Liver (tissue), 9 donors: Measurements from ENCODE around the gene CSNK2A3. TPM values are rescaled to one million over a fixed set of nuclear protein-coding genes. Genes with fewer than 3 reads are reported as not detected.

Experiments used
- DNase-seq: peaks from one replicate; pipeline ENCODE4 v3.0.0-alpha.2; 2017; ENCODE audit warnings: low spot score
- H3K27ac ChIP-seq, 2 donors: one replicate each; pipeline ENCODE4 v1.7.0; 2013; ENCODE audit warnings: inconsistent platforms in 2 of 2, low read length in 2 of 2, control low read depth in 1 of 2, low read depth in 1 of 2, mild to moderate bottlenecking in 1 of 2
- H3K27me3 ChIP-seq, 4 donors: one replicate each; pipeline versions ENCODE4 v1.6.1 to v1.7.0; 2013; ENCODE audit warnings: low read length in 3 of 4, inconsistent platforms in 1 of 4, mild to moderate bottlenecking in 1 of 4, moderate library complexity in 1 of 4; ENCODE audit not compliant: control insufficient read depth in 4 of 4, insufficient read depth in 4 of 4
- H3K36me3 ChIP-seq, 4 donors: one replicate each; pipeline versions ENCODE4 v1.6.1 to v1.7.0; 2013; ENCODE audit warnings: low read length in 3 of 4, mild to moderate bottlenecking in 3 of 4, low read depth in 1 of 4, moderate library complexity in 1 of 4; ENCODE audit not compliant: control insufficient read depth in 4 of 4, insufficient read depth in 3 of 4
- H3K4me1 ChIP-seq, 4 donors: one replicate each; pipeline versions ENCODE4 v1.6.1 to v1.7.0; 2013; ENCODE audit warnings: low read length in 3 of 4, mild to moderate bottlenecking in 3 of 4, moderate library complexity in 1 of 4; ENCODE audit not compliant: control insufficient read depth in 4 of 4, insufficient read depth in 4 of 4
- H3K4me3 ChIP-seq, 3 donors: one replicate each; pipeline versions ENCODE4 v1.6.1 to v1.7.0; 2013; ENCODE audit warnings: low read length in 3 of 3, control low read depth in 1 of 3, low read depth in 1 of 3, mild to moderate bottlenecking in 1 of 3
- H3K9ac ChIP-seq, 2 donors: one replicate each; pipeline ENCODE4 v1.7.0; 2013; ENCODE audit warnings: low read length in 2 of 2, mild to moderate bottlenecking in 2 of 2, moderate library complexity in 2 of 2, control low read depth in 1 of 2, low read depth in 1 of 2
- H3K9me3 ChIP-seq, 4 donors: one replicate each; pipeline versions ENCODE4 v1.6.1 to v1.7.0; 2013; ENCODE audit warnings: low read length in 3 of 4; ENCODE audit not compliant: control insufficient read depth in 4 of 4
- ATF3 ChIP-seq: IDR thresholded peaks from 2 replicates; pipeline ENCODE4 v1.6.1; 2016; ENCODE audit warnings: antibody characterized with exemption
- CTCF ChIP-seq: fragments of 150-350 bp; IDR thresholded peaks from 2 replicates; pipeline ENCODE4 v1.5.1; 2017; ENCODE audit warnings: improper control_type of control experiment, low read depth, low read length; ENCODE audit not compliant: missing input control
- EGR1 ChIP-seq, 2 donors: IDR thresholded peaks; 2 replicates each; pipeline ENCODE4 v1.6.1; 2016 to 2018; ENCODE audit warnings: antibody characterized with exemption in 2 of 2, low read depth in 2 of 2
- FOXA1 ChIP-seq: IDR thresholded peaks from 2 replicates; pipeline ENCODE4 v1.6.1; 2016; ENCODE audit warnings: antibody characterized with exemption
- FOXA2 ChIP-seq: IDR thresholded peaks from 2 replicates; pipeline ENCODE4 v1.6.1; 2016; ENCODE audit warnings: antibody characterized with exemption
- GABPA ChIP-seq, 2 donors: IDR thresholded peaks in 1 of 2; conservative IDR thresholded peaks in 1 of 2; 2 replicates each; pipeline ENCODE4 v1.6.1; 2016; ENCODE audit warnings: antibody characterized with exemption in 2 of 2, mild to moderate bottlenecking in 1 of 2, moderate library complexity in 1 of 2
- HNF4A ChIP-seq, 2 donors: conservative IDR thresholded peaks; 2 replicates each; pipeline ENCODE4 v1.6.1; 2016; ENCODE audit warnings: antibody characterized with exemption in 2 of 2, mild to moderate bottlenecking in 2 of 2
- HNF4G ChIP-seq: IDR thresholded peaks from 2 replicates; pipeline ENCODE4 v1.6.1; 2016; ENCODE audit warnings: antibody characterized with exemption
- JUND ChIP-seq, 2 donors: IDR thresholded peaks; 2 replicates each; pipeline ENCODE4 v1.6.1; 2016; ENCODE audit warnings: antibody characterized with exemption in 2 of 2
- MAX ChIP-seq: IDR thresholded peaks from 2 replicates; pipeline ENCODE4 v1.6.1; 2016; ENCODE audit warnings: antibody characterized with exemption
- NR2F2 ChIP-seq: IDR thresholded peaks from 2 replicates; pipeline ENCODE4 v1.6.1; 2016; ENCODE audit warnings: antibody characterized with exemption
- RAD21 ChIP-seq, 2 donors: IDR thresholded peaks; 2 replicates each; pipeline ENCODE4 v1.6.1; 2016; ENCODE audit warnings: antibody characterized with exemption in 2 of 2, mild to moderate bottlenecking in 2 of 2
- REST ChIP-seq: IDR thresholded peaks from 2 replicates; pipeline ENCODE4 v1.6.1; 2016; ENCODE audit warnings: antibody characterized with exemption, mild to moderate bottlenecking
- RXRA ChIP-seq, 2 donors: IDR thresholded peaks; 2 replicates each; pipeline ENCODE4 v1.6.1; 2017 to 2018; ENCODE audit warnings: antibody characterized with exemption in 2 of 2, mild to moderate bottlenecking in 1 of 2
- SP1 ChIP-seq: IDR thresholded peaks from 2 replicates; pipeline ENCODE4 v1.6.1; 2018; ENCODE audit warnings: antibody characterized with exemption, mild to moderate bottlenecking
- TAF1 ChIP-seq: conservative IDR thresholded peaks from 2 replicates; pipeline ENCODE4 v1.6.1; 2016; ENCODE audit warnings: antibody characterized with exemption, mild to moderate bottlenecking
- YY1 ChIP-seq: IDR thresholded peaks from 2 replicates; pipeline ENCODE4 v1.6.1; 2016; ENCODE audit warnings: antibody characterized with exemption, mild to moderate bottlenecking
- ZBTB33 ChIP-seq: IDR thresholded peaks from 2 replicates; pipeline ENCODE4 v1.6.1; 2016; ENCODE audit warnings: antibody characterized with exemption
- WGBS: extraction: QIAGEN DNeasy Blood & Tissue Kit; methylation state at CpG from one replicate; pipeline ENCODE4 v1.1.7; 2013; 5-methylcytosine and 5-hydroxymethylcytosine counted together
- polyA plus RNA-seq, 2 donors: library from polyadenylated mRNA; stranded (reverse) in 1 of 2; unstranded in 1 of 2; fragments of 200-250 nt in 1 of 2; fragments of >200 nt in 1 of 2; fragmentation: Nextera tagmentation in 1 of 2; extraction: Ambion mirVana in 1 of 2; gene quantifications; one replicate each; pipeline versions ENCODE4 v1.2.1 to v1.2.3, GENCODE V29; 2013 to 2015
- total RNA-seq, 2 donors: library from RNA; depleted of rRNA; stranded (reverse); fragments of >200 nt; gene quantifications; one replicate each; pipeline ENCODE4 v1.2.3, GENCODE V29; 2014
- donor health status: healthy.
- donor health status: healthy.
- donor health status: healthy.
- donor health status: healthy.
- donor health status: healthy.

CSNK2A3 gene
- total and polyA plus RNA-seq, 4 donors = 0.51 to 0.92 (median 0.59) TPM; not detected in 1

GRCh38 chr11:11378184-11378940 is 25.3 kb upstream of the CSNK2A3 start (continued):
- TF ChIP-seq CTCF = no peak
- no peak for TF ChIP-seq YY1
- TF ChIP-seq GABPA (IDR thresholded peaks at IDR 0.05 in 1 of 2, conservative IDR thresholded peaks at IDR 0.05 in 1 of 2) = no peak
- no peak for TF ChIP-seq ZBTB33
- TF ChIP-seq FOXA2 = no peak

- H3K9ac ChIP-seq = no peak overlapping the region
- DNase-seq = no peak
- WGBS = 62% methylated on average over 7 of the region's 7 CpGs
- H3K27ac ChIP-seq = no peak overlapping the region
- H3K4me1 ChIP-seq = peaks cover 2 to 17% (median 11%) of the 10 kb centered on the region in 4 donors
- peak; percentile 37 to 69 for TF ChIP-seq RXRA (IDR thresholded peaks at IDR 0.05)
- TF ChIP-seq HNF4G = no peak
- peak in 1 of 2 donors; percentile 14 for TF ChIP-seq JUND (IDR thresholded peaks at IDR 0.05)
- TF ChIP-seq FOXA2 = no peak
- TF ChIP-seq HNF4A (conservative IDR thresholded peaks at IDR 0.05) = peak; percentile 22 to 39
- TF ChIP-seq NR2F2 = no peak
- TF ChIP-seq EGR1 (IDR thresholded peaks at IDR 0.05; ENCODE audit: low read depth in 2 of 2) = no peak
- peak; percentile 22 for TF ChIP-seq SP1
- TF ChIP-seq GABPA (IDR thresholded peaks at IDR 0.05 in 1 of 2, conservative IDR thresholded peaks at IDR 0.05 in 1 of 2) = no peak
- TF ChIP-seq FOXA1 = no peak
- TF ChIP-seq ATF3 = no peak
- TF ChIP-seq YY1 = no peak
- TF ChIP-seq CTCF = no peak
- no peak for TF ChIP-seq TAF1
- peak; percentile 80 for TF ChIP-seq REST
- TF ChIP-seq RAD21 (IDR thresholded peaks at IDR 0.05) = peak; percentile 30 to 38
- no peak for TF ChIP-seq ZBTB33
- TF ChIP-seq MAX = no peak
- H3K4me3 ChIP-seq = no peak overlapping the region
- peaks cover 0 to 42% (median 10%) of the 10 kb centered on the region in 4 donors for H3K36me3 ChIP-seq
- H3K27me3 ChIP-seq = no peaks in the 10 kb centered on the region
- no peaks in the 10 kb centered on the region for H3K9me3 ChIP-seq
Observed at GRCh38 chr11:11374358-11375148, 21.5 kb upstream of the CSNK2A3 start.
